NCI-H2171 treated with DMSO at 0.1 percent for 48 hours (cell line): ENCODE data around the gene SLC2A4RG.
A peak's percentile ranks its signal among the peaks of the same experiment; 100 is the strongest.

ENCODE experiments used
- DNase-seq: peaks from one replicate; lab custom pipeline; 2025; lab: John Stamatoyannopoulos, UW

Gene SLC2A4RG

GRCh38 chr20:63739130-63740069 is at the start of gene SLC2A4RG:
Gene SLC2A4RG, plus strand, starts transcription at chr20:63739776. Its CDS starts 137 bp downstream, at chr20:63739913.
- DNase-seq = peak; percentile 81

GRCh38 chr20:63690003-63690897 is 49.3 kb upstream of the SLC2A4RG start:
- DNase-seq = no peak

- no peak for DNase-seq
Measured at GRCh38 chr20:63690898-63691710, 48.5 kb upstream of the SLC2A4RG start.

GRCh38 chr20:63691711-63692435 is 47.7 kb upstream of the SLC2A4RG start:
- DNase-seq = no peak

GRCh38 chr20:63692436-63693082 is 47.0 kb upstream of the SLC2A4RG start:
- DNase-seq = no peak

GRCh38 chr20:63693083-63693732 is 46.4 kb upstream of the SLC2A4RG start:
- no peak for DNase-seq

- no peak for DNase-seq
Measured at GRCh38 chr20:63693733-63694583, 45.6 kb upstream of the SLC2A4RG start.

GRCh38 chr20:63694584-63695423 is 44.8 kb upstream of the SLC2A4RG start:
- DNase-seq = no peak

- no peak for DNase-seq
Measured at GRCh38 chr20:63695424-63696305, 43.9 kb upstream of the SLC2A4RG start.

- no peak for DNase-seq
Measured at GRCh38 chr20:63696306-63696627, 43.3 kb upstream of the SLC2A4RG start.

- no peak for DNase-seq
Measured at GRCh38 chr20:63696628-63697356, 42.8 kb upstream of the SLC2A4RG start, which contains the start of gene TNFRSF6B. Gene TNFRSF6B, plus strand, starts transcription at chr20:63696652. Its CDS starts 116 bp downstream, at chr20:63696768.

- DNase-seq = no peak
Measured at GRCh38 chr20:63697357-63697867, 42.2 kb upstream of the SLC2A4RG start.

GRCh38 chr20:63697868-63698545 is 41.6 kb upstream of the SLC2A4RG start:
- DNase-seq = no peak

GRCh38 chr20:63698739-63699465 is 40.7 kb upstream of the SLC2A4RG start:
- DNase-seq = no peak
